HFFc6 (cell line): ENCODE data around the gene TOMM7. TPM values are rescaled to one million over a fixed set of nuclear protein-coding genes. Genes with fewer than 3 reads are reported as not detected.

Source experiments
- DNase-seq: peaks from one replicate; pipeline ENCODE4 v3.0.0-alpha.2; 2018
- H3K27ac Mint-ChIP-seq: 2 replicates; pipeline ENCODE4 v1.8.0; 2020; ENCODE audit warnings: mild to moderate bottlenecking, mixed read lengths
- H3K27me3 Mint-ChIP-seq: 2 replicates; pipeline ENCODE4 v1.8.0; 2021; ENCODE audit warnings: mild to moderate bottlenecking, moderate library complexity, mixed read lengths; ENCODE audit not compliant: insufficient read depth
- H3K36me3 Mint-ChIP-seq: 2 replicates; pipeline ENCODE4 v1.8.0; 2021; ENCODE audit warnings: low read depth, mixed read lengths
- H3K4me1 Mint-ChIP-seq: 2 replicates; pipeline ENCODE4 v1.8.0; 2020; ENCODE audit warnings: low read depth, mixed read lengths
- H3K4me3 Mint-ChIP-seq: 2 replicates; pipeline ENCODE4 v1.8.0; 2020; ENCODE audit warnings: mild to moderate bottlenecking, moderate library complexity, mixed read lengths
- H3K9me3 Mint-ChIP-seq: 2 replicates; pipeline ENCODE4 v1.8.0; 2020; ENCODE audit warnings: mild to moderate bottlenecking, mixed read lengths
- total RNA-seq, 6 experiments: library from RNA; stranded (reverse); fragmentation: NEBNext Ultra II Directional; extraction: Animal tissue kit (Norgen Biotek cat#: 25700); gene quantifications; 2 replicates in 1 of 6; 3 replicates in 5 of 6; pipeline ENCODE4 v1.2.3, GENCODE V29; 2021
- TF ChIP-seq, protein P1 (sequence below): fragments of 200-600 bp; sonication (generic); IDR thresholded peaks from 2 replicates; pipeline ENCODE4 v1.5.0; 2021; ENCODE audit warnings: antibody characterized with exemption, mild to moderate bottlenecking

The TOMM7 gene
- total RNA-seq, 6 experiments from 2014 or later: 234 to 372 (median 324) TPM

- Mint-ChIP-seq H3K4me1 (peaks cover 20% of the 10 kb centered on the region), H3K27me3 (no peaks in the 10 kb centered on the region; the same call in 1 of the 2 replicates), H3K9me3 (no peaks in the 10 kb centered on the region), H3K4me3 (no peak overlapping the region), H3K27ac (no peak overlapping the region), H3K36me3 (peaks cover 1% of the 10 kb centered on the region)
- TF ChIP-seq, protein P1, sequence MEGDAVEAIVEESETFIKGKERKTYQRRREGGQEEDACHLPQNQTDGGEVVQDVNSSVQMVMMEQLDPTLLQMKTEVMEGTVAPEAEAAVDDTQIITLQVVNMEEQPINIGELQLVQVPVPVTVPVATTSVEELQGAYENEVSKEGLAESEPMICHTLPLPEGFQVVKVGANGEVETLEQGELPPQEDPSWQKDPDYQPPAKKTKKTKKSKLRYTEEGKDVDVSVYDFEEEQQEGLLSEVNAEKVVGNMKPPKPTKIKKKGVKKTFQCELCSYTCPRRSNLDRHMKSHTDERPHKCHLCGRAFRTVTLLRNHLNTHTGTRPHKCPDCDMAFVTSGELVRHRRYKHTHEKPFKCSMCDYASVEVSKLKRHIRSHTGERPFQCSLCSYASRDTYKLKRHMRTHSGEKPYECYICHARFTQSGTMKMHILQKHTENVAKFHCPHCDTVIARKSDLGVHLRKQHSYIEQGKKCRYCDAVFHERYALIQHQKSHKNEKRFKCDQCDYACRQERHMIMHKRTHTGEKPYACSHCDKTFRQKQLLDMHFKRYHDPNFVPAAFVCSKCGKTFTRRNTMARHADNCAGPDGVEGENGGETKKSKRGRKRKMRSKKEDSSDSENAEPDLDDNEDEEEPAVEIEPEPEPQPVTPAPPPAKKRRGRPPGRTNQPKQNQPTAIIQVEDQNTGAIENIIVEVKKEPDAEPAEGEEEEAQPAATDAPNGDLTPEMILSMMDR: no peak
- no peak for DNase-seq
These were observed 4.9 kb upstream of the TOMM7 start for GRCh38 chr7:22827563-22827962.

DNA sequence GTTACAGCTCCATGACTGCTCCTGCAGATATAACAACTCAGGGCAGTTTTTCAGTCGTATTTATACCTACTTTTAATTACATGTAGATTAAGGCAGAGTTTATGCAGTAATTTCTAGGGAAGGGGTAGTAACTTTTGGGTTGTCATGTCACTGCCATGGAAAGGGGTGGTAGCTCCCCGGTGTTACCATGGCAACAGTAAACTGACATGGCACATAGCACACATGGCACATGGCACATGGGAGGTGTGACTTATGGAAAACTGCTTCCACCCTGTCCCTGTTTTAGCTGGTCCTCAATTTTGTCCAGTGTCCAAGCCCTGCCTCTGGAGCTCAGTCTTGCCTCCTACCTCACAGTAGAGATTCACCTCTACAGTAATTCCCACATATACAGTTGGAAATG lies 3.9 kb upstream of the TOMM7 start:
- no peak for DNase-seq
- peaks cover 11% of the 10 kb centered on the region for H3K4me1 Mint-ChIP-seq
- H3K9me3 Mint-ChIP-seq: no peaks in the 10 kb centered on the region
- TF ChIP-seq, protein P1: no peak
- H3K36me3 Mint-ChIP-seq: peaks cover 11% of the 10 kb centered on the region
- no peak overlapping the region for H3K27ac Mint-ChIP-seq
- no peaks in the 10 kb centered on the region; the same call in 1 of the 2 replicates for H3K27me3 Mint-ChIP-seq
- no peak overlapping the region for H3K4me3 Mint-ChIP-seq

- DNase-seq: no peak
- TF ChIP-seq, protein P1: no peak
- peaks cover 21% of the 10 kb centered on the region for H3K4me1 Mint-ChIP-seq
- no peaks in the 10 kb centered on the region; the same call in none of the 2 replicates for H3K27me3 Mint-ChIP-seq
- H3K27ac Mint-ChIP-seq: no peak overlapping the region
- no peaks in the 10 kb centered on the region for H3K9me3 Mint-ChIP-seq
- H3K36me3 Mint-ChIP-seq: peaks cover 22% of the 10 kb centered on the region
- H3K4me3 Mint-ChIP-seq: no peak overlapping the region
These were observed 2.1 kb upstream of the TOMM7 start for GRCh38 chr7:22824760-22825159.

GRCh38 chr7:22823142-22823497 lies 471 bp upstream of the TOMM7 start:
- Mint-ChIP-seq H3K27ac (peak overlapping the region; percentile 98), H3K9me3 (no peaks in the 10 kb centered on the region), H3K4me1 (peaks cover 31% of the 10 kb centered on the region), H3K4me3 (peak overlapping the region; percentile 97), H3K36me3 (peaks cover 27% of the 10 kb centered on the region), H3K27me3 (no peaks in the 10 kb centered on the region; the same call in none of the 2 replicates)
- TF ChIP-seq, protein P1: no peak
- DNase-seq: no peak

DNA sequence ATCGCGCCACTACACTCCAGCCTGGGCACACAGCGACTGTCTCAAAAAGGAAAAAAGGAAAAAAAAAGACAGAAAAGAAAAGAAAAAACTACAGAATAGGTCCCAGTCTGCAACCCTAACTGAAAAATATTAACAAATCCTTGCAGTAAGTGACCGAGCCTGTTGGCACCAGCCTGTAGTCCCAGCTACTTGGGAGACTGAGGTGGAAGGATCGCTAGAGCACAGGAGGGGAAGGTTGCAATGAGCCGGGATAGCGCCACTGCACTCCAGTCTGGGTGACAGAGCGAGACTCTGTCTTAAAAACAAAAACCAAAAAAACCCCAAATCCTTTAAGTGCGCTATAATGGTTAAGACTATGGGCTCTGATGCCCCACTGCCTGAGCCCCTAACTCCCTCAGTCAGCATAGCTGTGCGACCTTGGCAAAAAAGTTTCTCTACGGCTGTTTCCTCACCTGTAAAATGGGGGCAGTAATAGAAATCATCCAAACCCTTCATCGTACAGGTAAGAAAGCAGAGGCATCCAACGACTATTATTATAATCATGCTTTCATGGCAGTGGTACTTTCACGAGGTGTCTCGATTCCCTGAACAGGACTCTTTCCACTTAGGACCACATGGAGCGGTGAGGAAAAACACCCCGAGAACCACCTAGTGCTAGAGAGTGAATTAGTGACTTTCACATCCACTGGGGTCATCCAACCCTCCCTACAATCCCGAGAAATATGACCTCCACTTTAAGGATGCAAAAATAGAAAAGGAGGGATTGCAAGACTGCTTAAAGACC lies 755 bp downstream of the TOMM7 start:
- TF ChIP-seq, protein P1: no peak; the same call in 1 of the 2 replicates
- Mint-ChIP-seq H3K4me1 (peaks cover 37% of the 10 kb centered on the region), H3K27ac (peak overlapping the region; percentile 98), H3K9me3 (no peaks in the 10 kb centered on the region), H3K36me3 (peaks cover 34% of the 10 kb centered on the region), H3K4me3 (peak overlapping the region; percentile 97), H3K27me3 (no peaks in the 10 kb centered on the region; the same call in none of the 2 replicates)
- peak; percentile 20 for DNase-seq
